ENCODE results near the gene HBS1L.

DNA sequence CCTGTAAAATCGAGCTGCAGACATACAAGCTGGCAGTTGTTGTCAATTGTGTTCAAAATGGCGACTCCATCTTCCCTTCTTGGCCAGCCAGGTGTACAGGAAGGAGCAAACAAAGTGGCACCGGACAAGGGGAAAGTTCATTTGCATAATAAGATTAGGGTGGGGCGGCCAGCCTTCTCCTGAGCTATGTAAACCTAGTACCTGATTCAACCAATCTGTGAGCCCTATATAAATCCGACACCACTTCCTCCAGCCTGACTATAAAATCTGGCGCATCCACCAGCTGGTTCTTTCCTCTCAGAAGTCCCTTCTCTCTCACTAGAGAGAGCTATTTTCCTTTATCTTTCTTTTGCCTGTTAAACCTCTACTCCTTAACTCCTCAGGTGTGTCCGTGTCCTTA lies 8.1 kb upstream of the HBS1L start:
- TF ChIP-seq, protein P1, sequence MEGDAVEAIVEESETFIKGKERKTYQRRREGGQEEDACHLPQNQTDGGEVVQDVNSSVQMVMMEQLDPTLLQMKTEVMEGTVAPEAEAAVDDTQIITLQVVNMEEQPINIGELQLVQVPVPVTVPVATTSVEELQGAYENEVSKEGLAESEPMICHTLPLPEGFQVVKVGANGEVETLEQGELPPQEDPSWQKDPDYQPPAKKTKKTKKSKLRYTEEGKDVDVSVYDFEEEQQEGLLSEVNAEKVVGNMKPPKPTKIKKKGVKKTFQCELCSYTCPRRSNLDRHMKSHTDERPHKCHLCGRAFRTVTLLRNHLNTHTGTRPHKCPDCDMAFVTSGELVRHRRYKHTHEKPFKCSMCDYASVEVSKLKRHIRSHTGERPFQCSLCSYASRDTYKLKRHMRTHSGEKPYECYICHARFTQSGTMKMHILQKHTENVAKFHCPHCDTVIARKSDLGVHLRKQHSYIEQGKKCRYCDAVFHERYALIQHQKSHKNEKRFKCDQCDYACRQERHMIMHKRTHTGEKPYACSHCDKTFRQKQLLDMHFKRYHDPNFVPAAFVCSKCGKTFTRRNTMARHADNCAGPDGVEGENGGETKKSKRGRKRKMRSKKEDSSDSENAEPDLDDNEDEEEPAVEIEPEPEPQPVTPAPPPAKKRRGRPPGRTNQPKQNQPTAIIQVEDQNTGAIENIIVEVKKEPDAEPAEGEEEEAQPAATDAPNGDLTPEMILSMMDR (IDR thresholded peaks at IDR 0.05), result no peak
- TF ChIP-seq POLR2A (IDR thresholded peaks at IDR 0.05), result no peak

All from ovary (tissue), 3 donors.